Heart left ventricle (tissue), 13 donors: Measurements from ENCODE around the gene TNFRSF8.
"Not testable (repeated sequence)": the region's sequence is repeated elsewhere in the genome, so short reads cannot be mapped to it uniquely, and the experiment has no call there.

Experiments used
- POLR2A ChIP-seq, 2 donors: fragments of 450-650 bp; IDR thresholded peaks; one replicate each; pipeline ENCODE4 v1.6.1; 2017; ENCODE audit warnings: antibody characterized with exemption in 2 of 2, mild to moderate bottlenecking in 2 of 2, moderate library complexity in 2 of 2
- TF ChIP-seq, protein P1 (sequence below), 12 donors: fragments of 200-600 bp; sonication (generic) in 4 of 12; IDR thresholded peaks; one replicate each; pipeline versions ENCODE4 v1.5.0 to v1.8.0; 2018 to 2022; ENCODE audit warnings: antibody characterized with exemption in 12 of 12, mild to moderate bottlenecking in 5 of 12
- donor health status: ischemic (EF 13 %, LVEDD 7.1; RV severe dilation, severe dysfunction).
- donor health status: DM: no; HTN: yes; CAD: no.
- donor health status: DM: no; HTN: no; CAD: no.
- donor health status: ischemic (EF 25% LVEDD 6.9; RV normal size, moderate dysfunction).
- donor health status: ischemic (EF 25% LVEDD 5.7; RV mildly dilated, moderate dysfunction).
- donor health status: ischemic (EF 35%, LVEDD 5.7; RV mildly dilated, moderate dysfunction).
- donor health status: nonischemic (EF 11% LVEDD 7.7; RV severe dilation, severe dysfunction).
- donor health status: DM: yes; HTN: yes; CAD: no.
- donor health status: PGD.
- donor health status: ischemic (EF 29% LVEDD 5.4; RV normal size, mild dysfunction).
- donor health status: nonischemic (EF 23%, LVEDD 6.1; RV moderate dilation, normal function).

DNA sequence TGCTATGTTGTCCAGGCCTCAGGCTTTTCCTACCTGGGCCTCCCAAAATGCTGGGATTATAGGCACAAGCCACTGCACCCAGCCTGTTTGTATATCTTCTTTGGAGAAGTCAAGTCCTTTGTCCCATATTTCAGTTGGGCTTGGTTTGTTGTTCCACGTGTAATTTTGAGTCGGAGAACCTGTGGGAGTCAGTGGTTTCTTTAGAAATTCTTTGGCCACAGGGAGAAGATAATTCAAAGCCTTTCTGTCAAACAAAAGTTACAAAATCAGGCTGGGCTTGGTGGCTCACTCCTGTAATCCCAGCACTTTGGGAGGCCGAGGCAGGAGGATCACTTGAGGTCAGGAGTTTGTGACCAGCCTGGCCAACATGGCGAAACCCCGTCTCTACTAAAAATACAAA, 29.7 kb upstream of the TNFRSF8 start:
- TF ChIP-seq, protein P1, sequence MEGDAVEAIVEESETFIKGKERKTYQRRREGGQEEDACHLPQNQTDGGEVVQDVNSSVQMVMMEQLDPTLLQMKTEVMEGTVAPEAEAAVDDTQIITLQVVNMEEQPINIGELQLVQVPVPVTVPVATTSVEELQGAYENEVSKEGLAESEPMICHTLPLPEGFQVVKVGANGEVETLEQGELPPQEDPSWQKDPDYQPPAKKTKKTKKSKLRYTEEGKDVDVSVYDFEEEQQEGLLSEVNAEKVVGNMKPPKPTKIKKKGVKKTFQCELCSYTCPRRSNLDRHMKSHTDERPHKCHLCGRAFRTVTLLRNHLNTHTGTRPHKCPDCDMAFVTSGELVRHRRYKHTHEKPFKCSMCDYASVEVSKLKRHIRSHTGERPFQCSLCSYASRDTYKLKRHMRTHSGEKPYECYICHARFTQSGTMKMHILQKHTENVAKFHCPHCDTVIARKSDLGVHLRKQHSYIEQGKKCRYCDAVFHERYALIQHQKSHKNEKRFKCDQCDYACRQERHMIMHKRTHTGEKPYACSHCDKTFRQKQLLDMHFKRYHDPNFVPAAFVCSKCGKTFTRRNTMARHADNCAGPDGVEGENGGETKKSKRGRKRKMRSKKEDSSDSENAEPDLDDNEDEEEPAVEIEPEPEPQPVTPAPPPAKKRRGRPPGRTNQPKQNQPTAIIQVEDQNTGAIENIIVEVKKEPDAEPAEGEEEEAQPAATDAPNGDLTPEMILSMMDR (IDR thresholded peaks at IDR 0.05): not testable (repeated sequence)
- TF ChIP-seq POLR2A (IDR thresholded peaks at IDR 0.05): not testable (repeated sequence)
